HepG2 (cell line): ENCODE measurements around the gene PALM. TPM values are rescaled to one million over a fixed set of nuclear protein-coding genes. Genes with fewer than 3 reads are reported as not detected.

Experiments used
- ADNP ChIP-seq: sonication (generic); formaldehyde crosslinking; IDR thresholded peaks from 2 replicates; pipeline ENCODE4 v1.4.0; 2020; ENCODE audit warnings: missing genetic modification reagents
- HIC2 ChIP-seq: sonication (generic); formaldehyde crosslinking; IDR thresholded peaks from 2 replicates; pipeline ENCODE4 v1.9.0; 2022; ENCODE audit warnings: low read depth, missing genetic modification reagents
- HNRNPL ChIP-seq: fragments of 200-400 bp; formaldehyde crosslinking; IDR thresholded peaks from 2 replicates; pipeline ENCODE4 v1.6.1; 2017; ENCODE audit warnings: mild to moderate bottlenecking, low read depth, low read length
- HOXA5 ChIP-seq: sonication (generic); formaldehyde crosslinking; IDR thresholded peaks from 2 replicates; pipeline ENCODE4 v1.4.0; 2020; ENCODE audit warnings: missing genetic modification reagents
- JARID2 ChIP-seq: sonication (generic); formaldehyde crosslinking; IDR thresholded peaks from 2 replicates; pipeline ENCODE4 v1.8.1; 2023; ENCODE audit warnings: missing genetic modification reagents, inconsistent platforms; ENCODE audit not compliant: insufficient replicate concordance
- PATZ1 ChIP-seq: sonication (generic); formaldehyde crosslinking; IDR thresholded peaks from 2 replicates; pipeline ENCODE4 v1.4.0; 2020; ENCODE audit warnings: missing genetic modification reagents
- RAD21 ChIP-seq: fragments of 450-650 bp; formaldehyde crosslinking; IDR thresholded peaks from 2 replicates; pipeline ENCODE4 v1.5.0; 2020; ENCODE audit warnings: mild to moderate bottlenecking
- TBX2 ChIP-seq: sonication (generic); formaldehyde crosslinking; IDR thresholded peaks from 2 replicates; pipeline ENCODE4 v1.5.0; 2020; ENCODE audit warnings: missing genetic modification reagents, mild to moderate bottlenecking, borderline replicate concordance
- TEF ChIP-seq: sonication (generic); formaldehyde crosslinking; IDR thresholded peaks from 2 replicates; pipeline ENCODE4 v1.5.0; 2020; ENCODE audit warnings: missing genetic modification reagents
- TSC22D2 ChIP-seq: sonication (generic); formaldehyde crosslinking; IDR thresholded peaks from 2 replicates; pipeline ENCODE4 v1.5.1; 2020; ENCODE audit warnings: missing genetic modification reagents, mild to moderate bottlenecking, borderline replicate concordance
- ZEB1 ChIP-seq: IDR thresholded peaks from 2 replicates; pipeline ENCODE4 v1.6.1; 2012; ENCODE audit warnings: mild to moderate bottlenecking, low read depth, inconsistent platforms; ENCODE audit not compliant: insufficient replicate concordance
- ZMYM3 ChIP-seq: sonication (generic); formaldehyde crosslinking; IDR thresholded peaks from 2 replicates; pipeline ENCODE4 v1.5.1; 2020; ENCODE audit warnings: mild to moderate bottlenecking, missing genetic modification reagents
- ZNF383 ChIP-seq: sonication (generic); formaldehyde crosslinking; IDR thresholded peaks from 2 replicates; pipeline ENCODE4 v1.4.0; 2020; ENCODE audit warnings: missing genetic modification reagents, mild to moderate bottlenecking, borderline replicate concordance
- ZNF687 ChIP-seq: sonication (generic); formaldehyde crosslinking; IDR thresholded peaks from 2 replicates; pipeline ENCODE4 v1.5.1; 2020; ENCODE audit warnings: mild to moderate bottlenecking, missing genetic modification reagents, moderate library complexity
- ZSCAN29 ChIP-seq: sonication (generic); formaldehyde crosslinking; conservative IDR thresholded peaks from 2 replicates; pipeline ENCODE4 v1.4.0; 2020; ENCODE audit warnings: mild to moderate bottlenecking, missing genetic modification reagents
- polyA plus RNA-seq, 8 experiments: library from polyadenylated mRNA; depleted of rRNA in 3 of 8; stranded (reverse) in 7 of 8; unstranded in 1 of 8; fragments of >200 nt; fragmentation: Illumina TruSeq in 4 of 8; extraction: Trizol in 4 of 8; gene quantifications; 2 replicates each; pipeline versions ENCODE4 v1.2.1 to v1.2.3, GENCODE V29; 2011 to 2016; ENCODE audit warnings: low read depth in 4 of 8, missing spikeins in 1 of 8, mixed read lengths in 1 of 8; ENCODE audit not compliant: insufficient read depth in 1 of 8
- total RNA-seq, 5 experiments: library from RNA; depleted of rRNA; stranded (reverse); fragments of >200 nt; fragmentation: Illumina TruSeq; extraction: Trizol; gene quantifications; 2 replicates each; pipeline ENCODE4 v1.2.3, GENCODE V29; 2016; ENCODE audit warnings: low read depth in 1 of 5
- TF ChIP-seq, protein P1 (sequence below): sonication (generic); formaldehyde crosslinking; conservative IDR thresholded peaks from 2 replicates; pipeline ENCODE4 v1.4.0; 2020; ENCODE audit warnings: mild to moderate bottlenecking, missing genetic modification reagents, moderate library complexity

The PALM gene
- total and polyA plus RNA-seq, 2 of the 13 experiments (the other 11 are each of a cell fraction or from before 2014, with no cell fraction given), result 4.0 to 9.7 TPM

- TF ChIP-seq RAD21 (CRISPR knock-in tag), result no peak
- TF ChIP-seq JARID2 (CRISPR knock-in tag), result no peak
- 0 out of 2 replicates have a peak, but pooled peaks have one; percentile 16 for TF ChIP-seq ZNF687
- no peak for TF ChIP-seq TSC22D2 (CRISPR knock-in tag)
- no peak for TF ChIP-seq HOXA5 (CRISPR knock-in tag)
- TF ChIP-seq ZMYM3, result peak; percentile 95
- peak; percentile 49 for TF ChIP-seq ZEB1
- TF ChIP-seq ZNF383 (CRISPR knock-in tag), result no peak
- TF ChIP-seq TBX2, result 0 out of 2 replicates have a peak, but pooled peaks have one; percentile 19
- TF ChIP-seq HIC2 (CRISPR knock-in tag), result peak; percentile 93
- TF ChIP-seq HNRNPL, result peak; percentile 94
- TF ChIP-seq TEF (CRISPR knock-in tag), result no peak
- TF ChIP-seq, protein P1, sequence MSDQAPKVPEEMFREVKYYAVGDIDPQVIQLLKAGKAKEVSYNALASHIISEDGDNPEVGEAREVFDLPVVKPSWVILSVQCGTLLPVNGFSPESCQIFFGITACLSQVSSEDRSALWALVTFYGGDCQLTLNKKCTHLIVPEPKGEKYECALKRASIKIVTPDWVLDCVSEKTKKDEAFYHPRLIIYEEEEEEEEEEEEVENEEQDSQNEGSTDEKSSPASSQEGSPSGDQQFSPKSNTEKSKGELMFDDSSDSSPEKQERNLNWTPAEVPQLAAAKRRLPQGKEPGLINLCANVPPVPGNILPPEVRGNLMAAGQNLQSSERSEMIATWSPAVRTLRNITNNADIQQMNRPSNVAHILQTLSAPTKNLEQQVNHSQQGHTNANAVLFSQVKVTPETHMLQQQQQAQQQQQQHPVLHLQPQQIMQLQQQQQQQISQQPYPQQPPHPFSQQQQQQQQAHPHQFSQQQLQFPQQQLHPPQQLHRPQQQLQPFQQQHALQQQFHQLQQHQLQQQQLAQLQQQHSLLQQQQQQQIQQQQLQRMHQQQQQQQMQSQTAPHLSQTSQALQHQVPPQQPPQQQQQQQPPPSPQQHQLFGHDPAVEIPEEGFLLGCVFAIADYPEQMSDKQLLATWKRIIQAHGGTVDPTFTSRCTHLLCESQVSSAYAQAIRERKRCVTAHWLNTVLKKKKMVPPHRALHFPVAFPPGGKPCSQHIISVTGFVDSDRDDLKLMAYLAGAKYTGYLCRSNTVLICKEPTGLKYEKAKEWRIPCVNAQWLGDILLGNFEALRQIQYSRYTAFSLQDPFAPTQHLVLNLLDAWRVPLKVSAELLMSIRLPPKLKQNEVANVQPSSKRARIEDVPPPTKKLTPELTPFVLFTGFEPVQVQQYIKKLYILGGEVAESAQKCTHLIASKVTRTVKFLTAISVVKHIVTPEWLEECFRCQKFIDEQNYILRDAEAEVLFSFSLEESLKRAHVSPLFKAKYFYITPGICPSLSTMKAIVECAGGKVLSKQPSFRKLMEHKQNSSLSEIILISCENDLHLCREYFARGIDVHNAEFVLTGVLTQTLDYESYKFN (CRISPR knock-in tag), result no peak
- TF ChIP-seq ADNP (CRISPR knock-in tag), result 0 out of 2 replicates have a peak, but pooled peaks have one; percentile 37
- TF ChIP-seq ZSCAN29 (CRISPR knock-in tag), result no peak
- TF ChIP-seq PATZ1, result peak; percentile 21; the same call in 1 of the 2 replicates
These were observed 42.1 kb downstream of the PALM start, which contains the start of gene MISP (continued) for GRCh38 chr19:750640-751423.
